ENCODE measurements around the gene CDX1.
A peak's percentile ranks its signal among the peaks of the same experiment; 100 is the strongest.

Gene CDX1

GRCh38 chr5:150203832-150204589, 37.4 kb downstream of the CDX1 start:
- H3K4me1 ChIP-seq (ENCODE audit: control insufficient read depth, insufficient read depth, low read depth, low read length), result peaks cover 12% of the 10 kb centered on the region
- 90% methylated on average over 10 of the region's 12 CpGs for WGBS
- H3K14ac ChIP-seq (ENCODE audit: low read length in 2 of 2), result no peak overlapping the region

GRCh38 chr5:150204590-150204960, 38.0 kb downstream of the CDX1 start:
- no peak overlapping the region for H3K27ac ChIP-seq (ENCODE audit: low read length, poor library complexity, severe bottlenecking)
- no peaks in the 10 kb centered on the region for H3K9me3 ChIP-seq (ENCODE audit: control insufficient read depth, low read length)
- H4K8ac ChIP-seq (ENCODE audit: low read length), result no peak overlapping the region
- H3K79me1 ChIP-seq (replicated peaks; ENCODE audit: low read length, poor library complexity, severe bottlenecking), result no peaks in the 10 kb centered on the region
- no peak overlapping the region for H3K4me3 ChIP-seq (ENCODE audit: insufficient read depth in 1 of 2, low read depth in 1 of 2, low read length in 2 of 2)
- H2BK120ac ChIP-seq (ENCODE audit: low read depth, low read length), result no peak overlapping the region
- no peak overlapping the region for H4K91ac ChIP-seq (ENCODE audit: low read length)
- H3K18ac ChIP-seq (ENCODE audit: low read depth in 1 of 2, low read length in 2 of 2), result no peak overlapping the region
- no peak overlapping the region for H2BK12ac ChIP-seq (ENCODE audit: low read length in 2 of 2)
- no peak overlapping the region for H2AK5ac ChIP-seq (ENCODE audit: low read length, severe bottlenecking)
- no peak overlapping the region for H2AFZ ChIP-seq (ENCODE audit: low read depth, low read length)
- DNase-seq, result no peak
- H3K36me3 ChIP-seq (ENCODE audit: control insufficient read depth in 1 of 2, insufficient read depth in 2 of 2, low read depth in 1 of 2, low read length in 2 of 2), result no peaks in the 10 kb centered on the region
- H2BK15ac ChIP-seq (ENCODE audit: low read depth, poor library complexity, severe bottlenecking), result peak overlapping the region; percentile 13
- 89% methylated on average over 13 of the region's 13 CpGs for WGBS
- no peak overlapping the region for H3K9ac ChIP-seq (ENCODE audit: low read length)
- no peak overlapping the region for H3K23ac ChIP-seq (ENCODE audit: low read length in 2 of 2)
- H3K4me2 ChIP-seq (ENCODE audit: low read length, poor library complexity, severe bottlenecking), result no peak overlapping the region
- H3K27me3 ChIP-seq (ENCODE audit: control insufficient read depth in 1 of 2, insufficient read depth in 1 of 2, low read length in 2 of 2), result peaks cover 0 to 4% of the 10 kb centered on the region in 2 experiments
- H3K4ac ChIP-seq (ENCODE audit: low read depth in 1 of 2, low read length in 2 of 2), result no peak overlapping the region
- H2BK5ac ChIP-seq (ENCODE audit: low read depth, low read length, poor library complexity, severe bottlenecking), result no peak overlapping the region
- no peak overlapping the region for H3K14ac ChIP-seq (ENCODE audit: low read length in 2 of 2)
- H3K4me1 ChIP-seq (ENCODE audit: control insufficient read depth, insufficient read depth, low read depth, low read length), result peaks cover 17% of the 10 kb centered on the region

More at GRCh38 chr5:150203832-150204589, 37.4 kb downstream of the CDX1 start:
- Histone ChIP-seq H3K79me1 (replicated peaks; ENCODE audit: low read length, poor library complexity, severe bottlenecking) (no peaks in the 10 kb centered on the region), H3K36me3 (ENCODE audit: control insufficient read depth in 1 of 2, insufficient read depth in 2 of 2, low read depth in 1 of 2, low read length in 2 of 2) (no peaks in the 10 kb centered on the region), H2AFZ (ENCODE audit: low read depth, low read length) (no peak overlapping the region), H2BK5ac (ENCODE audit: low read depth, low read length, poor library complexity, severe bottlenecking) (no peak overlapping the region), H3K27me3 (ENCODE audit: control insufficient read depth in 1 of 2, insufficient read depth in 1 of 2, low read length in 2 of 2) (peaks cover 4 to 5% of the 10 kb centered on the region in 2 experiments), H3K27ac (ENCODE audit: low read length, poor library complexity, severe bottlenecking) (no peak overlapping the region), H3K18ac (ENCODE audit: low read depth in 1 of 2, low read length in 2 of 2) (no peak overlapping the region), H3K4me2 (ENCODE audit: low read length, poor library complexity, severe bottlenecking) (no peak overlapping the region), H2AK5ac (ENCODE audit: low read length, severe bottlenecking) (no peak overlapping the region), H3K4ac (ENCODE audit: low read depth in 1 of 2, low read length in 2 of 2) (no peak overlapping the region), H2BK12ac (ENCODE audit: low read length in 2 of 2) (no peak overlapping the region), H3K9me3 (ENCODE audit: control insufficient read depth, low read length) (no peaks in the 10 kb centered on the region), H4K8ac (ENCODE audit: low read length) (no peak overlapping the region), H2BK120ac (ENCODE audit: low read depth, low read length) (no peak overlapping the region), H3K9ac (ENCODE audit: low read length) (no peak overlapping the region), H3K4me3 (ENCODE audit: insufficient read depth in 1 of 2, low read depth in 1 of 2, low read length in 2 of 2) (no peak overlapping the region), H4K91ac (ENCODE audit: low read length) (no peak overlapping the region), H2BK15ac (ENCODE audit: low read depth, poor library complexity, severe bottlenecking) (peak overlapping the region; percentile 13), H3K23ac (ENCODE audit: low read length in 2 of 2) (no peak overlapping the region)
- DNase-seq, result no peak

- no peak overlapping the region for H3K4me2 ChIP-seq (ENCODE audit: low read length, poor library complexity, severe bottlenecking)
- no peak overlapping the region for H3K18ac ChIP-seq (ENCODE audit: low read depth in 1 of 2, low read length in 2 of 2)
- WGBS, result 86% methylated on average over 5 of the region's 6 CpGs
- no peaks in the 10 kb centered on the region for H3K79me1 ChIP-seq (replicated peaks; ENCODE audit: low read length, poor library complexity, severe bottlenecking)
- H2BK120ac ChIP-seq (ENCODE audit: low read depth, low read length), result no peak overlapping the region
- no peaks in the 10 kb centered on the region for H3K9me3 ChIP-seq (ENCODE audit: control insufficient read depth, low read length)
- H3K4me1 ChIP-seq (ENCODE audit: control insufficient read depth, insufficient read depth, low read depth, low read length), result peaks cover 17% of the 10 kb centered on the region
- H2BK12ac ChIP-seq (ENCODE audit: low read length in 2 of 2), result no peak overlapping the region
- H2BK5ac ChIP-seq (ENCODE audit: low read depth, low read length, poor library complexity, severe bottlenecking), result no peak overlapping the region
- H4K8ac ChIP-seq (ENCODE audit: low read length), result no peak overlapping the region
- no peak overlapping the region for H3K4me3 ChIP-seq (ENCODE audit: insufficient read depth in 1 of 2, low read depth in 1 of 2, low read length in 2 of 2)
- H3K23ac ChIP-seq (ENCODE audit: low read length in 2 of 2), result no peak overlapping the region
- H4K91ac ChIP-seq (ENCODE audit: low read length), result no peak overlapping the region
- no peak overlapping the region for H3K27ac ChIP-seq (ENCODE audit: low read length, poor library complexity, severe bottlenecking)
- H3K36me3 ChIP-seq (ENCODE audit: control insufficient read depth in 1 of 2, insufficient read depth in 2 of 2, low read depth in 1 of 2, low read length in 2 of 2), result no peaks in the 10 kb centered on the region
- H2AK5ac ChIP-seq (ENCODE audit: low read length, severe bottlenecking), result no peak overlapping the region
- H3K9ac ChIP-seq (ENCODE audit: low read length), result no peak overlapping the region
- no peak overlapping the region for H3K14ac ChIP-seq (ENCODE audit: low read length in 2 of 2)
- H2BK15ac ChIP-seq (ENCODE audit: low read depth, poor library complexity, severe bottlenecking), result no peak overlapping the region
- DNase-seq, result no peak
- H2AFZ ChIP-seq (ENCODE audit: low read depth, low read length), result no peak overlapping the region
- H3K4ac ChIP-seq (ENCODE audit: low read depth in 1 of 2, low read length in 2 of 2), result no peak overlapping the region
- H3K27me3 ChIP-seq (ENCODE audit: control insufficient read depth in 1 of 2, insufficient read depth in 1 of 2, low read length in 2 of 2), result no peaks in the 10 kb centered on the region
These were observed 39.7 kb downstream of the CDX1 start for GRCh38 chr5:150206098-150206778.

- Histone ChIP-seq H3K4me2 (ENCODE audit: low read length, poor library complexity, severe bottlenecking) (no peak overlapping the region), H2BK5ac (ENCODE audit: low read depth, low read length, poor library complexity, severe bottlenecking) (no peak overlapping the region), H2BK15ac (ENCODE audit: low read depth, poor library complexity, severe bottlenecking) (peak overlapping the region; percentile 37), H3K4ac (ENCODE audit: low read depth in 1 of 2, low read length in 2 of 2) (no peak overlapping the region), H3K79me1 (replicated peaks; ENCODE audit: low read length, poor library complexity, severe bottlenecking) (no peaks in the 10 kb centered on the region), H2AK5ac (ENCODE audit: low read length, severe bottlenecking) (no peak overlapping the region), H3K9me3 (ENCODE audit: control insufficient read depth, low read length) (no peaks in the 10 kb centered on the region), H2BK120ac (ENCODE audit: low read depth, low read length) (no peak overlapping the region), H4K8ac (ENCODE audit: low read length) (no peak overlapping the region), H3K27ac (ENCODE audit: low read length, poor library complexity, severe bottlenecking) (no peak overlapping the region), H3K4me1 (ENCODE audit: control insufficient read depth, insufficient read depth, low read depth, low read length) (peaks cover 17% of the 10 kb centered on the region), H2BK12ac (ENCODE audit: low read length in 2 of 2) (no peak overlapping the region), H3K4me3 (ENCODE audit: insufficient read depth in 1 of 2, low read depth in 1 of 2, low read length in 2 of 2) (no peak overlapping the region), H4K91ac (ENCODE audit: low read length) (no peak overlapping the region), H3K23ac (ENCODE audit: low read length in 2 of 2) (no peak overlapping the region), H3K14ac (ENCODE audit: low read length in 2 of 2) (peak overlapping the region in 1 of 2 experiments; percentile 80), H2AFZ (ENCODE audit: low read depth, low read length) (no peak overlapping the region), H3K18ac (ENCODE audit: low read depth in 1 of 2, low read length in 2 of 2) (no peak overlapping the region), H3K36me3 (ENCODE audit: control insufficient read depth in 1 of 2, insufficient read depth in 2 of 2, low read depth in 1 of 2, low read length in 2 of 2) (no peaks in the 10 kb centered on the region), H3K27me3 (ENCODE audit: control insufficient read depth in 1 of 2, insufficient read depth in 1 of 2, low read length in 2 of 2) (no peaks in the 10 kb centered on the region), H3K9ac (ENCODE audit: low read length) (no peak overlapping the region)
- DNase-seq, result no peak
- WGBS, result 98% methylated on average over 4 of the region's 6 CpGs
These were observed 40.2 kb downstream of the CDX1 start for GRCh38 chr5:150206779-150207115.
